HG02943 (cell line): ENCODE results near the gene DYNLT3.

Experiments
- ATAC-seq: cut with Tn5 transposase; IDR thresholded peaks from one replicate; pipeline ENCODE4 v1.9.1; 2021; ENCODE audit warnings: mild to moderate bottlenecking, low read depth, moderate library complexity; ENCODE audit not compliant: unreplicated experiment

DYNLT3 gene, protein sequence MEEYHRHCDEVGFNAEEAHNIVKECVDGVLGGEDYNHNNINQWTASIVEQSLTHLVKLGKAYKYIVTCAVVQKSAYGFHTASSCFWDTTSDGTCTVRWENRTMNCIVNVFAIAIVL

DNA sequence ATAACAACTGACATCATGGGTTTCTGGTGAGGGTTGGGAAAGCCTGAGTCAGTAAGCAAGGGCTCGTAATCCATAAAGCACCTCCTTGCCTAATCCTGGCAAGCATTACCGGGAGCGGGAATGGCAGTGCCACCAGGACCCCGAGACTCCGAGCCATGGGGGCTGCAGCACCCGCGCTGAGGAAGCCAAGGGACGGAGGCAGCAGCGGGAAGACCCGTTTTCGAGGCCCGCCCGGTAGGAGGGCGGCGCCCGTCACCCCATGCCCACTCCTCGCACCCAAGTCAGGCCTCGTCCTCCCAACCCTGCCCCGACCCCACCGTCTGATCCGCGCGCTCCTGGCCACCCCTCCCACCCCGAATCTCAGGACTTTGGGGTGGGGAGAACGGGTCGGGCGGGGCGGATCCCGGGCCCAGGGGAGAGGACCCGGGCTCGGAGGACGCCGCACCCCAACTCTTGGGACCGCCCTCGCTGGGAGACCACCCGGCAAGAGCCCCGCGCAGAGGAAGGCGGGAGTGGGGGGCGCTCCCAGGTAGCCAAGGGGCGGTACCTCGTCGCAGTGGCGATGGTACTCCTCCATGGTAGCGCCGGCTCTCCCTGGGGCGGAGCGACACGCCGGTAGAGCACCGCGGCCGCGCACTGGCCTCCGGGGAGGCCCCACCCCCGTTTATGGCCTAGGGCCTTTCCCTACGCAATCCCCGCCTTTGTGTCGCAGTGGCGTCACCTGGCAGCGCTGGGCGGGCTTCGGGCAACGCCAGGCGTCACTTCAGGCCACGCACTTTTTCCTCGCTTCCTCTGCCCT lies at the start of gene DYNLT3:
Gene DYNLT3 (minus strand): TSS at position 638 of the 799 bp plus-strand sequence. CDS start 61 bp downstream, at position 577.
- ATAC-seq, result peak; percentile 99

DNA sequence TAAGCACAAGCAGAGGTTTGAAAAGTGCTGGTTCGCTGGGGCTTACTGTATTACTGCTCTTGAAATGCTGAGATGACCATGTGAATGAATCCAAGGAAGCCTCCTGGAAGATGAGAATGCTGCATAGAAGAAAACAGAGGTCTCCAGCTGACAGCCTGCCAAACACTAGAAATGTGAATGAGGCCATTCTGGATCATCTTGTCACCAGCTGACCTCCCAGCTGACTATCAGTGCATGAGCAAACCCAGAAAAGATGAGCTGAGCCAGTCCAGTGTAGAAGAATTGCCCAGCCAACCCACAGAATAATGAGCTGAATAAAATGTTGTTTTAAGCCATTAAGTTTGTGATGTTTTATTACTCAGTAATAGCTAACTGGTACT lies 49.1 kb upstream of the DYNLT3 start:
- no peak for ATAC-seq

DNA sequence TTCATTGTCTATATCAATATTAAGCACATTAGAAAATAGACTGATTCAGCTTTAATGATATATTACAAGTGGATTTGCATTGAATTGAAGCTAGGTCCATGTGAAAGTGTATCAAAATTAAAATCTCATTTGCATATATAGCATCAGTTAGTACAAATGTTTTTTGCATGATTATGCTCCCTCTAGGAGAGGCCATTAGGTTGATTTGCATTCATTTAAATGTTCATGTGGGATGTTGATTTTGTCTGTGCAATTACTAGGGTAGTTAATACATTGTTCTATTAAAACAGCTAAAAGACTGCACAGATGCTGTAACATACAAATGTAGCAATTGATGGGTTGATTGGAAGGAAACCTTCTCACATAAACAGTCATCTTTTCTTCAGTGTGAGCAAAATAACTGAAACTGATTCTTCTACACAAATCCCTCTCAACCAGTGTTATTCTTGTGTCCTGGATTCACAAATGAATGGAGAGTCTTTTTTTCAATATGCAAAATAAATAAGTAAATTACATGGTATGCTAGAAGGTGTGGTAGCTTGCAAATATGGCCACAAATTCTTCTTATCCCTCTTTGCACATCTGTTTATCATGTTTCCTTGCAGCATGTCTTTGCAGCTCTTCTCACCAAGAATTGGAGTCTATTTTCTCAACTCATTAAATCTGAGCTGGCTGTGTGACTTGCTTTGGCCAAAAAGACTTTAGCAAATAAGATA lies 48.6 kb upstream of the DYNLT3 start:
- no peak for ATAC-seq

DNA sequence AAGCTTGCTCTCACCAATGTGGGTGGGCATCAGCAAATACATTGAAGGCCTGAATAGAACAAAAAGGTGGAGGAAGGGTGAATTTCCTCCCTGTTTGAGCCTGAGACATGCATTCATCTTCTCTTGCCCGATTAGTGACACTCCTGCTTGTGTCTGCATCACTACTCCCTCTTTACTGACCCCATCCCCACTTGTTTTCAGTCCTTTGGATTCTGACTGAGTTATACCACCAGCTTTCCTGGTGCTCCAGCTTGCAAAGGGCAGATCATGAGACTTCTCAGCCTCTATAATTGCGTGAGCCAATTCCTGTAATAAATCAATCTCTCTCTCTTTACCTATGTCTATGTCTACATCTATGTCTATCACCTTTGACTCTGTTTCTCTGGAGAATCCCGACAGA lies 47.4 kb upstream of the DYNLT3 start:
- no peak for ATAC-seq

DNA sequence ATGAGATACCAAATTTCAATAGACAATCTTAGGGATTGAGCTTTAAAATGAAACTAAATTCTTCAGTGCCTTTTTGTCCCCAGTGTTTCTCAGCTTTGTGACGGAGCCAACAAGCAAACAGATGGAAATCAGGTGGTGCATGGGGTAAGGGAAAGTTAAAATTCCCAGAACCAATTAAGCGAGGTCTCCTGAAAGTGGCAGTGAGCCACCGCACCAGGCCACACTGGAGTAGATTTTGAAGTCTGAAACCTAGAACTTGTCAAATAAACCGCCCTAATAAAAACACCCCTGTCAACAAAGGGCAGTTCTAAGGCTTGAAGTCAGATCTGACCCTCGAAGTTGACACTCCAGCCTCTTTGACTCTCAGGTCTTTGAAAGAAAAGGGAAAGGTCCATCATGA lies 40.6 kb upstream of the DYNLT3 start:
- ATAC-seq, result no peak

DNA sequence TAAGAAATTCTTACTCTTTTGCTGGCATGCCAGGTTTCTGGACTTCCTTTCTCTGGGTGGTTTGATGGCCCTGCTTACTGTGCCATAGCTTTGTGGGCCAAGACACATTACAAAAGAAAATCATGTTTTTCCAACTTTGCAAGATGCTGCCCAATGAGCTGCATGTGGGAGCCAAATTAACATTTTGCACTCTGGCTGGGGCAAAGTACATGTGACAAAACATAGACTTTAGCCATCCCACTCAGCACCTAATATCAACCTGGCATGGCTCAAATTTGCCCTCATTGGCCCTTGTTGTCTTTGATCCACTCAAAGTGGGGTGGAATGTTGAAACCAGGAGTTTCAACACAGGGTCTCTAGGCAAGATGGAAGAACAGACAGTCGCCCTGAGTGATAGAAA lies 40.0 kb upstream of the DYNLT3 start:
- no peak for ATAC-seq

DNA sequence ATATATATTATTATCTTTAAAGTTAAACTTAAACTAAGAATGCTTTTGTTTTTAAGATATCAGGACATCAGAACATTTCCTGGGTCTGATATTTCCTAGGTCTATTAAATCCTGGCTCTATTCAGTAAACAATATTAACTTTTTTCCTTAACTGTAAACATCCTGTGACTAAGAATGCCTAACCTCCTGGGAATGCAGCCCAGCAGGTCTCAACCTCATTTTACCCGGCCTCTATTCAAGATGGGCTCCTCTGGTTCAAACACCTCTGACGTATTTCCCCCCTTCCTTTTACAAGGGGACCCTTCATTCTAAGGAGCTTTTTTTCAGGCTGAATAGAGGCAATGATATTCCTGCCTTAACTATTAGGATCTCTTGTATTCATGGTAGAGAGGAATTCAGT lies 35.8 kb upstream of the DYNLT3 start:
- ATAC-seq, result no peak

DNA sequence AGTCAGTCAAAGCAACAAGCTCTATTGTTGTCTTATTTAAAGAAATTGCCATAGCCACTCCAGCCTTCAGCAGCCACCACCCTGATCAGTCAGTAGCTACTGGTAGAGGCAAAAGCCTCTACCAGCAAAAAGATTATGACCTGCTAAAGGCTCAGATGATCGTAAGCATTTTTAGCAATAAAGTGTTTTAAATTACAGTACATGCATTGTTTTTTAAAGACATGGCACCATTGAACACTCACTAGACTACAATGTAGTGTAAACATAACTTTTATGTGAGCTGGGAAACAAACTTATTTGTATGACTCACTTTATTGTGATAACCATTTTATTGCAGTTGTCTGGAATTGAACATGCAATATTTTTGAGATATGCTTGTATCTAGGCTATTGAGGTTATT lies 32.3 kb upstream of the DYNLT3 start:
- no peak for ATAC-seq

DNA sequence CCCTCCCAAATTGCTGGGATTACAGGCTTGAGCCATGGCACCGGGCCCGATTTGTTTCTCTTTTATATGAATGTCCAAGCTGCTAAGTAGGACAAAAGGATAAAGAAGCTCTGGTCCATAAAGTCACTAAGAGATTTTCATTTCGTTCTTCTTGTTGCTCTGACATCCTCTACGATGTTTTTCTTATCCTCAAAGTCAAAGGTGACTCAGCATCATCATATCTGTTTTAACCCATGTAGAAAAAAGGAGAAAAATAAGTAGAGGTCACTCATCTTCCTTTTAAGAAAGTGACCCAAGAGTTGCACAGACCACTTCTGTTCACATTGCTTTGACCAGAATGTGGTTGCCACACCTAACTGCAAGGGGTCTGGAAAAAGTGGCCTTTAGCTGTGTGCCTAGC lies 29.3 kb upstream of the DYNLT3 start:
- ATAC-seq, result no peak

DNA sequence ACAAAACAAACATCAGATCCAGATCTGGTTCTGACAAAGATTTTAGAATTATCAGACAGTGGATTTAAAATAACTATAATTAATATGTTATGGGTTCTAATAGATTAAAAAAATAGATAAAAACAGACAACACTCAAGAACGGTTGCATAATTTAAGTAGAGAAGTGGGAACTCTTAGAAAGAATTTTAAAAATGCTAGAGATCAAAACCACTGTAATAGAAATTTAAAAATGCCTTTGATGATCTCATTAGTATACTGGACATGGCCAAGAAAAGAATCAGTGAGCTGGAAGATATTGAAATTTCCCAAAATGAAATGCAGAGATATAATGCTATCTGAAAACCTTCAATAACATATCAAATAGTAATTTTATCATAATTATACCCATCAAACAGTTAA lies 28.3 kb upstream of the DYNLT3 start:
- no peak for ATAC-seq

DNA sequence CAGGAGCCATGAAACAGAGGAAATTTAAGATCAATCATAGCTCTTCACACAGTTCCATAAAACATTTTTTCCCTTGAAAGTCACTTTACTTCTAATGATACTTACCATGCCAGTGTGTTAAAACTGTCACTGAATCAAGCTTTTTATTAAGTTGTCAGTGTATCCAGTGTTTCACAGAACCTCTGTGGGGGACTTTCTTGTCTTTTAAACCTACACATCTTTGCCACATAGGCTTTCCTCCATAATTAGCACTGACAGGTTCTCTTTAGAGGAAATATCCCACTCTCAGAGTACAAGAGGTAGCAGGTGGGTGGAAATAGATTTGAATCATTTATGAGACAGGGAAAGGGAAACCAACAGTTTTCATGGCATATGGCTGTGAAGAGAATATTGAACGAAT lies 25.8 kb upstream of the DYNLT3 start:
- ATAC-seq, result no peak

DNA sequence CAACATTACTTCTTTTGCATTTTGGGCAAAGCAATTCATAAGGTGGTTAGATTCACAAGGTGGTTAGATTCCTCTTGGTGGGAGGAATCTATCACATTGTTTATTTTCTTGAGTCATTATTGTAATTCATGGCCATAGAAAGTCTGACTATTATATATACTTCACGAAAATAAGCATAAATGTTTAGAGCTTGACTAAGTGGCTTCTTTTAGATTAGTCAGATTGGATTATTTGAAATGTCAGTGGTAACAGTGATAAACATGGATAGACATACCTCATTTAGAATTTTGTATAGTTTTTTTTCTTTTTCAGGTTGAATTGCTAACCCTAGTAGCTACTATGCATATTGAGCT lies 24.9 kb upstream of the DYNLT3 start:
- no peak for ATAC-seq

DNA sequence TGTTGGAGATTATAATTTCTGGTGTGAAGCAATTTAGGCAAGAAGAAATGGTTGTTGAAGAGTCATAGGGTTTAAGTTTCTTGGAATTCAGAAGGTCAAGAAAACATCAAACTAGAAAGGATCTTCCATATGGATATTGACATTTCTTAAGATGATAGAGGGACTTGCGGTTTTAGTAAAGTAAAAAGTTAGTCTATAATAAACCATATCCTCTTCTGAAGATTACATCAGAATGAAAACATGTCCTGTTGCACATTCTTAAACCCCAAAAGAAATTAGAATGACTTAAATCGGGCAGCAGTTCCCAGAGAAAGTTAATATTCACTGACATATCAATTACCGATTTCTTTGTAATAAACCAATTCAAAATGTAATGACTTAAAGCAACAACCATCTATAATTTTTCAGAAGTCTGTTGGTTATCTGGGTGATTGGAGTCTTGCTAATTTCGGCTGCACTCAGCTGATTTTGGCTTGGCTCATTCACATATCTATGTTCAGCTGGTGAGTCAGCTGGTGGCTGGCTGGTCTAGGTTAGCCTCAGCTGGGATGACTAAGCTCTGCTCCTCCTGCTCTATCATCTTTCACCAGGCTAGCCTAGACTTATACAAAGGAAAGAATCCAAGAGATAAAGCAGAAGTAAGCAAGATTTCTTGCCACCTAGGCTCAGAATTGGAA lies 24.4 kb upstream of the DYNLT3 start:
- no peak for ATAC-seq

DNA sequence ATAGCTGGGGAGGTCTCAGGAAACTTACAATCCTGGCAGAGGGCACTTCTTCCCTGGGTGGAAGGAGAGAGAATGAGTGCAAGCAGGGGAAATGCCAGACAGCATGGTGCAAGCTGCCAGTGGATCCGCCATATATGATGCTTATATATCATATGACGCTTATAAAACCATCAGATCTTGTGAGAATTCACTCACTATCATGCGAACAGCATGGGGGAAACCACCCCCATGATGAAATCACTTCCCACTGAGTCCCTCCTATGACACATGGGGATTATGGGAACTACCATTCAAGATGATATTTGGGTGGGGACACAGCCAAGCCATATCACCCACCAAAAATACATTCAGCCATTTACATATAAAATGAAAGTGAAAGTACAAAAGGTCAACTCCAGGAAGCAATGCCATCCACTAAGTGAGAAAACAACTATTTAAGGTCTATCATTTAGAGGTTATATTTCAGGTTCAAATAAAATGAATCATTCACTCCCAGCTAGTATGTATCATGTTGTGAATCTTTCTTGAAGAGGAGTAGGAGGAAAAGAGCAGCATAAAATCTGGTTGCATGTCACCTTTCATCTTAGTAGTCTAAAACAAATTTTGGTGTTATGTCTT lies 20.3 kb upstream of the DYNLT3 start:
- no peak for ATAC-seq

DNA sequence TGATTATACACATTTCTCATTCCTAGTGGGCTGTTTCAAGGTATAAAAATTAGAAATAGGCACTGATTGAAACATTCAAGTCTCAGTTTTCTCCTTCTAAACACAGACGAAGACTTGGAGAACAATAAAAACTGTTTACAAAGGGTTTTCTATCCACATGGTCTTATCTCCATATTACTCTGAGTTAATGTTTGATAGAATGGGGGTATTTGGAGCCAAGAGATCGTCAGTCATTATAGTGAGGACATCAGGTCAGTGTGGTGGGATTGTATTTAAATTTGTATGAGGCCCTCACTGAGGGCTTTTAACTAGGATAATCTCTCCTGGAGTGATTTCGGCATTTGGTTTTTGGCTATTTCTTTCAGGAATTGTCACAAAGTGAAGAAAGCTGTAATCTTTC lies 16.4 kb upstream of the DYNLT3 start:
- ATAC-seq, result no peak

DNA sequence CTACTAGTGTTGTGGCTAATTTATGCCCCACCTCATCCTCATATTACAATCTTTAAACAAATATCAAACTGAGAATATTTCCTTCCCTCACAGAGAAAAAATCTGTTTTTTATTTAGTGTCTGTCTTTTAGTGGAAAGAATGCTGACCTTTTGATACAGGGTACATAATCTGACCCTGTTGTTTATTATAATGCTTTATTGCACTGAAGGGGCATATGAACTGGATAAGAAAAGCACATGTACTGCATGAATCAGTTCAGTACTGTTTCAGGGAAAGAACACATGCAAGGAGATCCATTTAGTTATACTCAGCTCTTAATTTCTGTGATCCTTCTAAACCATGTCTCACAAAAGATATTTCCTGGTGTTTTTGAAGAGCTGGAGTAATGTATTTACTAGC lies 15.5 kb upstream of the DYNLT3 start:
- ATAC-seq, result no peak

DNA sequence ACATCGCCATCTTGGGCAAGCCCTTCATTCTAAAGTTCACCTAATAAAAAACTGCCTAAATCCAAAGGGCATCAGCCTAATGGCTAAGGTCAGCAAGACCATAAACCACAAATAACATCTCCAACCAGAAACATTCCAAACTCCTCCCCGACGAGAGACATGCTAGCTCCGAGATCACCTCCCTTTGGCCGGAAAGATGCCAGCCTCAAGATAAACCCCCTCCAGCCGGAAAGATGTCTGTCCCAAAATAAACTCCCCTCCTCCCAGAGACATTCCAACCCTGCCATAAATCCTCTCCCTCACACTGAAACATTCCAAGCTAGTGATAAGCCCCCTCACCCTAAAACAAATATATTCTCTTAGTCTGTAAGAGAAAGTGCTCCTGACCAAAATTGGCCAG lies 13.3 kb upstream of the DYNLT3 start:
- ATAC-seq, result no peak

DNA sequence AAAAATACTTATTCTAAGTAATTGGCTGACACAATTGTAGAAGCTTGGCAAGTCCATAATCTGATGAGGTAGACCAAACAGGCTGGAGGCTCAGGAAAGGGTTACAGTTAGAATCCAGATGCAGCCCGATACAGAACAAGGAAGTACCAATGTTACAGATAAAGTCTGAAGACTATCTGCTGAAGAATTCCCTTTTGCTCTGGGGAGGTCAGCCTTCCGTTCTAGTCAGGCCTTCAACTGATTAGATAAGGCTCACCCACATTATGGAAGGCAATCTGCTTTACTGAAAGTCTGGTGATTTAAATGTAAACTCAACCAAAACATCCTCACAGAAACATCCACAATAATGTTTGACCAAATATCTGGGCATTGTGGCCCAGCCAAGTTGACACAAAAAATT lies 7.4 kb upstream of the DYNLT3 start:
- ATAC-seq, result no peak

DNA sequence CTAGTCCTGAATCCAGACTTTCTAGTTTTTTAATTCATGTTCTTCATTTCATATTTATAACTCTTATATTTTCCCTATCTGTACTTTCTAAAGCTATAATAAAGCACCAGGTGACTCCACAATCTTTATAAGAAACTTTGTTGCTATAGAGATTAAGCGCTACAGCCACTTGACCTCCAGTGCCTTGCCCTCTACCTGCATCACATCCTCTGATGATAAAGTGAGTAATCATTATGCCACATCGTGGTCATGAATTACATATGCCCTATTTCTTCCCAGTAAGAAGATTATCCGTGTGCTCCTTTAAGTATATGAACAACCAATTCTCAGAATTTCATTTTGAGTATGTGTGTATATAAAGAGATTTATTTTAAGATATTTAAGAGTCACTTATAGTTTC lies 6.8 kb upstream of the DYNLT3 start:
- ATAC-seq, result no peak

DNA sequence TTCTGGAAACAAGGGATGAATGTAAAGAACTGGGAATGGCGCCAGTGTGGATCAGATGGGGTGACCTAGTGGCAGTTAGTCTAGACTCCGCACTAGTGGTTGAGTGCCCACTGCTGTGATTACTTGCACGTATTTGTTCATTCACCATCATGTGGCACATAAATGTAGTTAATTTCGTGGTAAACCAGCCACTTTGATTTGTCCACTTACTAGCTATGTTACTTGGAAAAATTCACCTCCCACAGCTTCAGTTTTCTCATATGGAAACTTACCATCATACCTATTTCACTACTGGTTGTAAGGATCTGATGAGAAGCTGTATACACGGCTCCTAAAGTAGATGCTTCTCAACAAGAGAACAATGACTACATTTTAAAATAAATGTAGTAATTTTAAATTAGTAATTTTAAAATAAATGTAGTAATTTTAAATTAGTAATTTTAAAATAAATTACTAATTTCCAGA lies 394 bp upstream of the DYNLT3 start:
- ATAC-seq, result no peak

DNA sequence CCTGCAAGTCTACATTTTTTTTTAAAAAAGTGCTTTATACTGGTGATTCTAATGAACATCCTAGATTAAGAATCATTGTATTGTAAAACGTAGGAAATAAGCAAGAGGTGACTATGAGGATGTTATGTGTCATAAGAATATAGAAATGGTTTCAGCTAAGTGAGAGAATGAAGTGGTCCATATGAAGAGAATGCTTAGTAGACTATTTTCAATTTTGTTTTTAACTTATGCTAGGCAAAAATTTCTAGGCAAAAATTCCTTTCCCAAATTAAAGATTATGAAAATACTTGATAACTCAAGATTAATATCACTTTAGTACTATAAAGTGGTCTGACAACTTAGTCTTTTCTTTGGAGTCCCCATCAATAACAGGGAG lies 825 bp downstream of the DYNLT3 start:
- ATAC-seq, result no peak
